NCI-H2029 treated with DMSO at 0.1 percent for 48 hours (cell line): ENCODE results near the gene NEDD9.

Experiments used
- DNase-seq: peaks from one replicate; lab custom pipeline; 2025; lab: John Stamatoyannopoulos, UW

NEDD9 gene

DNA sequence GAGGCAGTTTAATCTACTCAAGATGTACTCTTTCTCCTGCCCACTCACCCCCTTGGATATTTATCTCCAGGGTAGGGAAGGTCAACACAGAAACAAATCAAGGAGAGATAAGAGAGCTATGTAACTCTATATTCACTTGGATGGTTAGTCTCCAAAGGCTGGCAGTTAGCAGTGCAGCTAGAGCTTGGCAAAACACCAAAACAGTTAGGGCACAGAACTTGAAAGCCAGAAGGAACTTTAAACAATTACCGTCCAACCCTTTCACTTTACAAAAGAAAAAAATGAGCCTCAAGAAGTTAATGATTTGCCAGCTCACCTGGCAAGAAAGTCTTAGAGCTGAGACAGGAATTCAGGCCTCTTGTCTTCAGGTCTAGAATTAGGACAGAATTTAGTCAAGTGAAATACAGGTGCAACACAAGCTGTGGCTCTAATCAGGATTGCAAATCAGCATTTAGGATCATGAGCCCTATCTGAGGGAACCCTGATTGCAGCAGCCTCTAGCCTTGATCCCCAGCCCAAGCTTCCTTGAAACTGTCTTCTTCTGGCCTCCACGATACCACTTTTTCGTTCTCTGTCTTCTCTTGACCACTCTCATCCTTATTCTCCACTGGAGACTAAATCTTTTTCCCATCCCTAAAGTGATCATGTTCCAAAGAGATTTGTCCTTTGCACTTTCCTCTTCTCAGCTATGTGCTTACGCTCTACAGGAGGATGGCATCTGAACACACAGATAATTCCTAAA is 14.9 kb downstream of the NEDD9 start:
- DNase-seq = no peak

DNA sequence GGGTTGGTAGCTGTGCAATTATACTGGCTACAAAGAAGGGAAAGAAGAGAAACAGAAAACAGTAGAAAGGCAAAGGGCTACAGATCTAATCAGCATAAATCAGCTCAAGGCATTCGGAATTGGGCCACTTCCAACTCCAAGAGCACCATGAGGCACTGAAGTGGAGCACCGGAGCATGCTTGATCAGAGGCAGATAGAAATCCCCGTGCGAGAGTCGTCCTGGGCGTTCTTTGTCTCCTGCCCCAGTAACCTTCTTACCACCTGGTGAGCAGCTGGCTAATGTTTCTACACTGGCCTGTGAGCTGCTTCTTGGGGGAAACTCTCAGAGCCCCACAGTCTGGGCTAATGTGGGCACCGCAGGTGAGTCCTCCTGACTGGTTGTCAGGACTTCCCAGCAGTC is 16.7 kb downstream of the NEDD9 start:
- no peak for DNase-seq

DNA sequence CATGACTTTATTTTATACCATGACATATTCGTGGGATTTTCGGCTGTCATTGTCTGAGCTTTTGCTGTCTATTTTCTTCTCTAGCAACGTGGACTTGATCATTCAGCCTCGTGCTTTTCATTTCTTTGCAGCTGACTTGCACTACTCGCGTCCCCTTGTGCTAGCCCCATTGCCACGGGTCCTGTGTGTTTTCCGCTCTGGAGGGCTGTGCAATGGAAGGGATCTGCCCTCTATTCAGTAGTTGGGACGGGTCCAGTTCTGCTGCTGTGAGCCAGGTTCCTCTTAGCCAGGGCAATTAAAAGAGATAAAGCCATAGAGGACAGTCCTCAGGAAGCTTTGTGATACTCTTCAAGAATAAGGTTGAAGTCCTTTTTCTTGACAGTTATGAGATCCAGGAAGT is 17.6 kb downstream of the NEDD9 start:
- DNase-seq = no peak

GRCh38 chr6:11214084-11214833 is 18.2 kb downstream of the NEDD9 start:
- DNase-seq = no peak

DNA sequence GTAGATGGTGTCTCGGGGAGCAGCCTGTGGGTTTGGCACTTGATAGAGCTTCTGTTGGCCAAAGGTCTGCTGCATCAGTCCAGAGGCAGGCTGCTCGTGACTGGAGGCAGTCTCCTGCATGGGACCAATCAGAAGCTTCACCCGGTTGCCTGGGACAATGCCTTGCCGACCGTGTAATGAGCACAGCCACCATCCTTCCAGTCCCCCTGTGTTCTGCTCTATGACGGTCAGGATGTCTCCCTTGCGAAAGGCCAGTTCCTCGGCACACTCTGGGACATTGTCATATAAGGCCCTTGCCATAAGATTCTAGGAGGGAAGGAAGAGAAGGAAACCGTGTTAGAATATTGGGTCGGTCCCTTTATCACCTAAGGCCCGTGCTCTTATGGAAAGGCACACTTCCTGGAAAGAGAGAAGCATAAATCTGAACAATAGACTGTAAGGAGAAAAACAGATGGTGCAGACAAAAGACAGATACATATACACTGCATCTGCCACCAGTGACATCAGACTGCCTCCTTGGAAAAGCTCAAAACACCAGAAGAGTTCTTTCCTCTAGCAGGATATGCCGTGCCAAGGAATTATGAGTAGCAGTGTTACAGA is 18.9 kb downstream of the NEDD9 start:
- no peak for DNase-seq

- no peak for DNase-seq
Measured at GRCh38 chr6:11212664-11213063, 19.8 kb downstream of the NEDD9 start.

DNA sequence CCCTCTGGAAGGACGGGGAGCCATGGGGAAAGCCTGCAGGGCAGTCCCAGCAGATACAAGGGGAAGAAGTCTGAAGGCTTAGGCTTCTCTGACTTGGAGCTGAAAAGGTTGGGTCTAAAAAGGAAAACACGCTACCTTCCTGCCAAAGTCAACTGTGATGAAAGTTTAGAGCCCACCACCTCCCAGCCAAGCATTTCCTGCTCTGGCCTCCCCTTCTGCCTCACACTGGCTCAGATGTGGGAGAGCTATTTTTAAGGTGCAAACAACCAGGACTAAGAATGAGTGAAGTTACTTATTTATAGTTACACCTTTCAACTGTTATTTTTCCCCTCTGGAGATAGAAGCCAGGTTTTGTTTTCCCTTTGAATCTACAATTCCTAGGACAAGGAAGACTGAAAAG is 21.2 kb downstream of the NEDD9 start:
- DNase-seq = no peak

DNA sequence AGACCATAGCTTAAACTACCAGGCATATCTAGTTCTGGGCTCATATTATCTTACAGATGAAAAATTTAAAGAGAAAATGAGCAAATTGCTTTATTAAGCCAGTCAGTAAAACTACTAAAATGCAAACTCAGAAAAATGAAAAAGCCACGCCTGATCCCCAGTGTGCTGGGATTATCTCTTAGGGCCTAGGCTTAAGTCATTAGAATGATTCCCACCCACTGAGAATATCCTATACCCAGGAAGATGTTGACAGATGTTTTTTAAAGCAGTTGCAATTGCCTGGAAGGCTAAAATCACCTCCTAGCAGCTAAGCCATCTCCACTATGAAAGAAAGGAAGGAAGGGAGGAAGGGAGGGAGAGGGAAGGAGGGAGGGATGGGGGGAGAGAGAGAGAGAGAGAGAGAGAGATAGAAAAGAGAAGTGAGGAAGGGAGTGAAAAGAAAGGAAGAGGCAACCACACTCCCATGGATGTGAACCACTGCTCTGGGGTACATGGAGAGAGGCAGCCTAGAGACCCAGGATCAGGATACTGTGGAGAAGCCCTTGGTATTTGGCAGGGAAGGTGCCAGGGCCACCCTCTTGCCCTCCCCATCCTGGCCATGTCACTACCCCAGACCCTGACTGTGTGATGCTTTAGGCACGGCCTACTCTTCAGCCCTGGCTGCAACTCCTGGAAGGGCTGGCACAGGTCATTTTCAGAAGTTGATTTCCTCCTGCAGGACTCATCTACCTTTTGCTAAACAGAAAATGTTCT is 21.9 kb downstream of the NEDD9 start:
- DNase-seq = no peak

- no peak for DNase-seq
Measured at GRCh38 chr6:11209906-11210305, 22.6 kb downstream of the NEDD9 start.

- DNase-seq = no peak
Measured at GRCh38 chr6:11209369-11209768, 23.1 kb downstream of the NEDD9 start.

- no peak for DNase-seq
Measured at GRCh38 chr6:11208854-11209253, 23.6 kb downstream of the NEDD9 start.

DNA sequence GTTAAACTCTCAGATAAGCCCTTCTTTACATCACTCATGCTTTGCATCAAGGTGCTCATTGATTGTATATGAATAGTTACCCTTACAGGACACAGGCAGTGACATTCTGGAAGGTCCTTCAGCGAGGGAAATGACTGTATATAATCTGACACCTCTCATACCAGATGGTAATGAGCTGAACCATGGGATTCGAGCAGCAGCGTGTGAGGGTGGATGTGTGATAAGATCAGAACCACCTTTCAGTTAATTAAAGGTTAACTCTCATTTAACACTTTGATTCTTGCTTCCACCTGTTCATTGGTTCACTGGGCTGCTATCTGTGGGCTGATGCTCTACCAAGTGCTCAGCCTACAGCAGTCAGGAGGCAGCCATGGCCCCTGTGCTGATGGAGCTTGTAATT is 24.2 kb downstream of the NEDD9 start:
- DNase-seq = no peak

- DNase-seq = no peak
Measured at GRCh38 chr6:11207199-11207968, 25.1 kb downstream of the NEDD9 start.

DNA sequence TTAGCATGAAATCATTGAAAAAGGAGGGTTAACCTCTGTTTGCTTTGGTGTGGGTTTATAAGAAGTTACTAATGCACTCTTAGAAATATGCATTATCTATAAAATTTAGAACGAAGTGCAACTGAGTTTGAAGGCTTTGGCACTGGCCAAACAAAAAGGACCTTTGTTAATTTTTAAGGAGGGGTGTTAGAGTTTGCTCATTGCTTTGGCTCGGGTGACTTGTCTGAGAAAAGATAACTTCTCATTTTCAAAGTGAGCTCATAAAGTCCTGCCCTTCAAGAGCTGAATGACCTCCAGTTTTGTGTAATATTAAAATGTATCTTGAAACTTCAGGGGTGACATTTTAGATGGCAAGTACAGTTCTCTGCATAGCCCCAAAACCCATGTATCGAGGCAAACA is 25.9 kb downstream of the NEDD9 start:
- no peak for DNase-seq

DNA sequence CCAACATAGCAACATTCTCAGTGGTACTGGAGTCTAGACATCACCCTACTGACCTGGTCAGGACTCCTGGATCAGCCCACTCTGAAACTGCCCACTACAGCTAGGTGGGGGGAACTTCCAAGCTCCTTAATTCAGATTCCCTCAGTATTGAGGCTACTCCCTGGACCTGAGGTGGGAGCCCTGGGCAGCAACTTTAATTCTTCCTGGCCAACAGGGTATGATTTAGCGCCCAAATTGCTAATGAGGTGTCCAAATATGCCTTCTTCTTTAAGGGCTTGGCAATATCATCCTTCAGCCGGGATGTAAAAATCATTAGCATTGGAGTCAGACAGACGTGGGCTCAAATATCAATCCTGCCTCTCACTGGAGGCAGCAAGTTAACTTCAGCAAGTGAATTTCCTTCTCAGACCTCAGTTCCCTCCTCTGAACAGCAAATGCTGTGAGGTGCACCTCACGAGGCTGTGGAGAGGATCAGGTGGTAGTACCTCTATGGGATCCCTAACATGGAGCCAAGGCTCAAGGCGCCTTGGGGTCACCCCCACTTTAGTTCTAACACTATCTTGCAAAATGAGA is 27.6 kb downstream of the NEDD9 start:
- DNase-seq = no peak

GRCh38 chr6:11204005-11204399 is 28.5 kb downstream of the NEDD9 start:
- no peak for DNase-seq

GRCh38 chr6:11203306-11204004 is 29.0 kb downstream of the NEDD9 start:
- DNase-seq = no peak

- no peak for DNase-seq
Measured at GRCh38 chr6:11202513-11203305, 29.8 kb downstream of the NEDD9 start.

DNA sequence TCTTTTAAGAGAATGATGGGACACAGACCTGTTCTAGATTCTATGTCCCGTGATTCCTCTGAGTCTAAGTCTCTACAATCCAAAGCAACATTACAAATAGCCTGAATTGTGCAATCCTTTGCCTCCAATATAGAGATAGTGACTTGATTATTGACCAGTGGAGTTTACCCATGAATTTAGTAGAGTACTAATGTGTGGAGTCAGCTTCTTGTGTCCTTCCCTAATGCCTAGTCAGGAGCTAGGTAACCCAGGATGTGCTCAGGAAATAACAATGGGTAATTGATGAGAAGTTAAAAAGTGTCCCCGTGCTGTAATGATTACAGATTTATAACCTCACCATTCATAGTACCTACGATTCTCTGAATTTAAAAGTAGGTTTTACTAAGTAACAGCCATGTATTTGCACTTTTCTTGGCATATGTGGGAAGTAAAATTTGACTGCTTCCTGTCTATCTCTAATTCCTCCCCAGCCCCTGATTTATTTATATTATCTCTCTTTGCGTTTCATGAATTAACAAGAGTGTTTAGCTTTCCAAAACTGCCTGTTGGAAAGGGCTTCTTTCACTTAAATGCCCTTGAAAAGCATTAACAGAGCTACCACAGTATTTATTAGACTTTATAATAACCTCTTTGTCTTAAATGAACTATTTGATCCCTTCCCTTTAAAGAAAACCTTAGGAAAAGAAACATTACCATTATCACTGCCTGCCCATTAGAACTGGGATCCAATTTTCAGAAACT is 30.5 kb downstream of the NEDD9 start:
- no peak for DNase-seq
